ENCODE measurements around the gene TEPSIN.
A peak's percentile ranks its signal among the peaks of the same experiment; 100 is the strongest.

TEPSIN gene

GRCh38 chr17:81246679-81247338 is 8.0 kb upstream of the TEPSIN start:
- TF ChIP-seq CTCF (IDR thresholded peaks at IDR 0.05; ENCODE audit: borderline replicate concordance, control extremely low read depth, extremely low read depth, insufficient read depth, missing control alignments): no peak

GRCh38 chr17:81246343-81246670 is 7.5 kb upstream of the TEPSIN start:
- in situ Hi-C loops (cut with MboI; ENCODE audit: low sequenced_read_pairs, unreplicated experiment): no loop called here
- no peak for TF ChIP-seq CTCF (IDR thresholded peaks at IDR 0.05; ENCODE audit: borderline replicate concordance, control extremely low read depth, extremely low read depth, insufficient read depth, missing control alignments)
- no peak for DNase-seq (ENCODE audit: low spot score)

More at GRCh38 chr17:81246679-81247338, 8.0 kb upstream of the TEPSIN start:
- in situ Hi-C loops (cut with MboI; ENCODE audit: low sequenced_read_pairs, unreplicated experiment): no loop called here
- no peak for DNase-seq (ENCODE audit: low spot score)

GRCh38 chr17:81245665-81246342 is 6.9 kb upstream of the TEPSIN start:
- no peak for TF ChIP-seq CTCF (IDR thresholded peaks at IDR 0.05; ENCODE audit: borderline replicate concordance, control extremely low read depth, extremely low read depth, insufficient read depth, missing control alignments)
- DNase-seq (ENCODE audit: low spot score): no peak
- in situ Hi-C loops (cut with MboI; ENCODE audit: low sequenced_read_pairs, unreplicated experiment): no loop called here

- DNase-seq (ENCODE audit: low spot score): peak; percentile 72
- in situ Hi-C loops (cut with MboI; ENCODE audit: low sequenced_read_pairs, unreplicated experiment): no loop called here
- no peak for TF ChIP-seq CTCF (IDR thresholded peaks at IDR 0.05; ENCODE audit: borderline replicate concordance, control extremely low read depth, extremely low read depth, insufficient read depth, missing control alignments)
These were observed 6.3 kb upstream of the TEPSIN start for GRCh38 chr17:81245024-81245664.

- no peak for DNase-seq (ENCODE audit: low spot score)
- no peak for TF ChIP-seq CTCF (IDR thresholded peaks at IDR 0.05; ENCODE audit: borderline replicate concordance, control extremely low read depth, extremely low read depth, insufficient read depth, missing control alignments)
- in situ Hi-C loops (cut with MboI; ENCODE audit: low sequenced_read_pairs, unreplicated experiment): no loop called here
These were observed 5.6 kb upstream of the TEPSIN start for GRCh38 chr17:81244358-81245023.

- TF ChIP-seq CTCF (IDR thresholded peaks at IDR 0.05; ENCODE audit: borderline replicate concordance, control extremely low read depth, extremely low read depth, insufficient read depth, missing control alignments): no peak
- in situ Hi-C loops (cut with MboI; ENCODE audit: low sequenced_read_pairs, unreplicated experiment): no loop called here
- no peak for DNase-seq (ENCODE audit: low spot score)
These were observed 4.4 kb upstream of the TEPSIN start for GRCh38 chr17:81243333-81243664.
